Measurements from ENCODE around the gene ZNF611.

DNA sequence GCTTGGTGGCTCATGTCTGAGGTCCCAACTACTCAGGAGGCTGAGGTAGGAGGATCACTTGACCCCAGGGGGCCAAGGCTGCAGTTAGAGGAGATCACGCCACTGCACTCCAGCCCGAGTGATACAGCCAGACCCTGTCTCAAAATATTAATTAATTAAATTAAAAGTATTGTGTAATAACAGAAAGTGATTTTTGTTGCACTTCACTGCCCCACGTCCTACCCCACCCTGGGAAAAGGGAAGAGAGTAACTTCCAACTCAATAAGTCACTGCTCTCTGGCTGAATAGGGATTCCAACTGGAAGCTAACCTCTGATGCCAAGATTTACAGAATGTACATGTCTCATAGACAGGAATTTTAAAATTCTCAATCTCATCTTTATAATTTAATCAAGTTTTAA lies 47.2 kb downstream of the ZNF611 start:
- TF ChIP-seq NFRKB (IDR thresholded peaks at IDR 0.05), result no peak
- TF ChIP-seq FOXK2 (IDR thresholded peaks at IDR 0.05), result no peak
- TF ChIP-seq FOXA1 (IDR thresholded peaks at IDR 0.05), result no peak
- no peak for TF ChIP-seq BHLHE40 (IDR thresholded peaks at IDR 0.05; ENCODE audit: borderline replicate concordance)
- TF ChIP-seq SP1 (IDR thresholded peaks at IDR 0.05), result no peak
- no peak for TF ChIP-seq SUZ12 (IDR thresholded peaks at IDR 0.05)

Data from HEK293T (cell line).